OCI-LY3 (cell line): Measurements from ENCODE around the gene PIK3R6.

Experiments used
- H2AFZ ChIP-seq: fragments of 200-600, 300-600 bp; shearing (Covaris generic); 2 replicates; pipeline ENCODE4 v1.6.0; 2014; ENCODE audit warnings: antibody characterized with exemption, low read depth, low read length
- H3K27ac ChIP-seq: fragments of 200-600, 300-600 bp; sonication (generic); 2 replicates; pipeline ENCODE4 v1.5.1; 2014; ENCODE audit warnings: mild to moderate bottlenecking, low read length, moderate library complexity, mixed read lengths
- H3K27me3 ChIP-seq: fragments of 200-600, 300-600 bp; sonication (generic); 2 replicates; pipeline ENCODE4 v1.6.1; 2014; ENCODE audit warnings: low read depth, low read length, mixed read lengths
- H3K36me3 ChIP-seq: fragments of 200-600, 300-600 bp; sonication (generic); replicated peaks from 2 replicates; pipeline ENCODE3; 2014; ENCODE audit warnings: low read depth, low read length, mixed read lengths
- H3K4me1 ChIP-seq: fragments of 300-600, 200-600 bp; sonication (generic); 2 replicates; pipeline ENCODE4 v1.6.1; 2014; ENCODE audit warnings: low read length, mixed read lengths
- H3K4me2 ChIP-seq: fragments of 200-600, 300-600 bp; sonication (generic); 2 replicates; pipeline ENCODE4 v1.6.1; 2014; ENCODE audit warnings: low read length, mixed read lengths
- H3K4me3 ChIP-seq: fragments of 300-600, 200-600 bp; sonication (generic); 2 replicates; pipeline ENCODE4 v1.5.1; 2014; ENCODE audit warnings: antibody characterized with exemption, mild to moderate bottlenecking, low read length, moderate library complexity
- H3K79me2 ChIP-seq: fragments of 300-600, 200-600 bp; shearing (Covaris generic); 2 replicates; pipeline ENCODE4 v1.6.1; 2014; ENCODE audit warnings: mild to moderate bottlenecking, low read length, mixed read lengths
- H3K9ac ChIP-seq: fragments of 300-600, 200-600 bp; shearing (Covaris generic); 2 replicates; pipeline ENCODE4 v1.6.0; 2014; ENCODE audit warnings: mild to moderate bottlenecking, low read length, moderate library complexity
- H3K9me3 ChIP-seq: fragments of 200-600, 300-600 bp; shearing (Covaris generic); 2 replicates; pipeline ENCODE4 v1.6.1; 2014; ENCODE audit warnings: low read length, mixed read lengths; ENCODE audit not compliant: insufficient read depth
- H4K20me1 ChIP-seq: fragments of 200-600, 300-600 bp; sonication (generic); 2 replicates; pipeline ENCODE4 v1.6.1; 2016; ENCODE audit warnings: low read length, mixed read lengths; ENCODE audit not compliant: insufficient read depth
- EZH2phosphoT487 ChIP-seq: fragments of 200-600 bp; shearing (Covaris generic); IDR thresholded peaks from 2 replicates; pipeline ENCODE4 v1.6.1; 2018; ENCODE audit warnings: antibody characterized with exemption, mixed run types, low read depth
- TF ChIP-seq, protein P1 (sequence below): fragments of 200-600, 300-600 bp; sonication (generic); IDR thresholded peaks from 2 replicates; pipeline ENCODE4 v1.5.1; 2014; ENCODE audit warnings: antibody characterized with exemption, low read length, low read depth

The PIK3R6 gene

GRCh38 chr17:8881606-8882005 lies 14.1 kb upstream of the PIK3R6 start:
- no peak overlapping the region for H3K27ac ChIP-seq

DNA sequence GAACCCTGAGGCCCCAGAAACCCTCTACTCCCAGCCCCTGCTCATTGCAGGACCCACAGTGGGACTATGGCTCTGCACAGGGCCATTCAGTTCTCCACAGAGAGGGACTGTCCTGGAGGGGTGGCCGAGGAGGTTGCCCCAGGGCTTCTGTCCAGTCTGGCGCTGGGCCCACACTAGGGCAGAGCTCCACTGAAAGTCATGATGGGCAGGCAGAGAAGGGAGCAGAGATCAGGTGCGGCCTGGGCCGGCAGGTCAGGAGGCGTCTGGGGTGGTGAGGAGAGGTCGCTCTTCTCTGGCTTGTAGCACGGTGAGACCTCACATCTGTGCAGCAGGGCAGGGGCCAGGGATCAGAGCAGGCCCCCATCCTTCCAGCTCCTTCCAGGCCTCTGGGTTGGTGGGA lies 13.0 kb upstream of the PIK3R6 start:
- H3K27me3 ChIP-seq, result no peaks in the 10 kb centered on the region
- H3K4me2 ChIP-seq, result no peak overlapping the region
- H3K36me3 ChIP-seq, result no peaks in the 10 kb centered on the region
- H3K79me2 ChIP-seq, result no peaks in the 10 kb centered on the region
- H3K9ac ChIP-seq, result no peak overlapping the region
- no peak overlapping the region for H3K4me3 ChIP-seq
- no peaks in the 10 kb centered on the region for H3K9me3 ChIP-seq
- no peaks in the 10 kb centered on the region for H4K20me1 ChIP-seq
- no peak for TF ChIP-seq EZH2phosphoT487
- TF ChIP-seq, protein P1, sequence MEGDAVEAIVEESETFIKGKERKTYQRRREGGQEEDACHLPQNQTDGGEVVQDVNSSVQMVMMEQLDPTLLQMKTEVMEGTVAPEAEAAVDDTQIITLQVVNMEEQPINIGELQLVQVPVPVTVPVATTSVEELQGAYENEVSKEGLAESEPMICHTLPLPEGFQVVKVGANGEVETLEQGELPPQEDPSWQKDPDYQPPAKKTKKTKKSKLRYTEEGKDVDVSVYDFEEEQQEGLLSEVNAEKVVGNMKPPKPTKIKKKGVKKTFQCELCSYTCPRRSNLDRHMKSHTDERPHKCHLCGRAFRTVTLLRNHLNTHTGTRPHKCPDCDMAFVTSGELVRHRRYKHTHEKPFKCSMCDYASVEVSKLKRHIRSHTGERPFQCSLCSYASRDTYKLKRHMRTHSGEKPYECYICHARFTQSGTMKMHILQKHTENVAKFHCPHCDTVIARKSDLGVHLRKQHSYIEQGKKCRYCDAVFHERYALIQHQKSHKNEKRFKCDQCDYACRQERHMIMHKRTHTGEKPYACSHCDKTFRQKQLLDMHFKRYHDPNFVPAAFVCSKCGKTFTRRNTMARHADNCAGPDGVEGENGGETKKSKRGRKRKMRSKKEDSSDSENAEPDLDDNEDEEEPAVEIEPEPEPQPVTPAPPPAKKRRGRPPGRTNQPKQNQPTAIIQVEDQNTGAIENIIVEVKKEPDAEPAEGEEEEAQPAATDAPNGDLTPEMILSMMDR, result no peak
- no peak overlapping the region for H3K27ac ChIP-seq
- no peak overlapping the region for H2AFZ ChIP-seq
- H3K4me1 ChIP-seq, result no peaks in the 10 kb centered on the region

More at GRCh38 chr17:8881606-8882005, 14.1 kb upstream of the PIK3R6 start:
- Histone ChIP-seq H3K9ac (no peak overlapping the region), H3K36me3 (peaks cover 6% of the 10 kb centered on the region), H3K4me3 (no peak overlapping the region), H3K4me1 (peaks cover 4% of the 10 kb centered on the region; the same call in 1 of the 2 replicates), H3K4me2 (no peak overlapping the region), H4K20me1 (no peaks in the 10 kb centered on the region), H3K79me2 (no peaks in the 10 kb centered on the region), H2AFZ (no peak overlapping the region), H3K27me3 (no peaks in the 10 kb centered on the region), H3K9me3 (no peaks in the 10 kb centered on the region)
- TF ChIP-seq EZH2phosphoT487, result no peak
- TF ChIP-seq, protein P1, result no peak

- Histone ChIP-seq H3K79me2 (no peaks in the 10 kb centered on the region), H3K9me3 (no peaks in the 10 kb centered on the region), H3K9ac (no peak overlapping the region), H4K20me1 (no peaks in the 10 kb centered on the region), H2AFZ (no peak overlapping the region), H3K4me3 (no peak overlapping the region), H3K4me2 (no peak overlapping the region), H3K36me3 (no peaks in the 10 kb centered on the region), H3K27ac (no peak overlapping the region), H3K4me1 (no peaks in the 10 kb centered on the region), H3K27me3 (no peaks in the 10 kb centered on the region)
- TF ChIP-seq EZH2phosphoT487, result no peak
- TF ChIP-seq, protein P1, result no peak
These were observed 11.9 kb upstream of the PIK3R6 start for GRCh38 chr17:8879410-8879809.

- Histone ChIP-seq H3K79me2 (no peaks in the 10 kb centered on the region), H3K36me3 (no peaks in the 10 kb centered on the region), H3K4me1 (no peaks in the 10 kb centered on the region), H3K9ac (no peak overlapping the region), H3K9me3 (no peaks in the 10 kb centered on the region), H3K4me2 (no peak overlapping the region), H4K20me1 (no peaks in the 10 kb centered on the region), H3K27me3 (no peaks in the 10 kb centered on the region), H3K4me3 (no peak overlapping the region), H3K27ac (no peak overlapping the region), H2AFZ (no peak overlapping the region)
- TF ChIP-seq, protein P1, result no peak
- no peak for TF ChIP-seq EZH2phosphoT487
These were observed 10.5 kb upstream of the PIK3R6 start for GRCh38 chr17:8877984-8878383.
